NT2/D1 (cell line): ENCODE data around the gene TAF1C.
"Not testable (repeated sequence)": the region's sequence is repeated elsewhere in the genome, so short reads cannot be mapped to it uniquely, and the experiment has no call there.

Experiments
- DNase-seq: peaks from one replicate; pipeline ENCODE4 v3.0.0-alpha.2; 2011; ENCODE audit warnings: low read depth, low spot score
- H3K27me3 ChIP-seq: 2 replicates; pipeline ENCODE4 v1.6.0; 2011; ENCODE audit warnings: mild to moderate bottlenecking; ENCODE audit not compliant: insufficient read length, insufficient read depth
- H3K36me3 ChIP-seq: 2 replicates; pipeline ENCODE4 v1.6.1; 2011; ENCODE audit warnings: mild to moderate bottlenecking, low read length, mixed read lengths; ENCODE audit not compliant: insufficient read depth, insufficient read length
- H3K4me1 ChIP-seq: 2 replicates; pipeline ENCODE4 v1.5.1; 2011; ENCODE audit not compliant: insufficient read depth, insufficient read length
- H3K4me3 ChIP-seq: 2 replicates; pipeline ENCODE4 v1.5.1; 2011; ENCODE audit warnings: low read depth; ENCODE audit not compliant: insufficient read length
- H3K9ac ChIP-seq: 2 replicates; pipeline ENCODE4 v1.6.0; 2011; ENCODE audit warnings: low read depth; ENCODE audit not compliant: insufficient read length
- H3K9me3 ChIP-seq: 2 replicates; pipeline ENCODE4 v1.5.1; 2011; ENCODE audit warnings: mild to moderate bottlenecking, low read length; ENCODE audit not compliant: insufficient read depth
- SUZ12 ChIP-seq: IDR thresholded peaks from 2 replicates; pipeline ENCODE4 v1.6.1; 2011; ENCODE audit not compliant: insufficient read length, insufficient read depth; ENCODE audit errors: extremely low read depth
- YY1 ChIP-seq: IDR thresholded peaks from 2 replicates; pipeline ENCODE4 v1.6.1; 2011; ENCODE audit not compliant: insufficient read length, insufficient read depth
- ZNF274 ChIP-seq: IDR thresholded peaks from 2 replicates; pipeline ENCODE4 v1.6.1; 2011; ENCODE audit warnings: mild to moderate bottlenecking, low read depth, low read length

Gene TAF1C

DNA sequence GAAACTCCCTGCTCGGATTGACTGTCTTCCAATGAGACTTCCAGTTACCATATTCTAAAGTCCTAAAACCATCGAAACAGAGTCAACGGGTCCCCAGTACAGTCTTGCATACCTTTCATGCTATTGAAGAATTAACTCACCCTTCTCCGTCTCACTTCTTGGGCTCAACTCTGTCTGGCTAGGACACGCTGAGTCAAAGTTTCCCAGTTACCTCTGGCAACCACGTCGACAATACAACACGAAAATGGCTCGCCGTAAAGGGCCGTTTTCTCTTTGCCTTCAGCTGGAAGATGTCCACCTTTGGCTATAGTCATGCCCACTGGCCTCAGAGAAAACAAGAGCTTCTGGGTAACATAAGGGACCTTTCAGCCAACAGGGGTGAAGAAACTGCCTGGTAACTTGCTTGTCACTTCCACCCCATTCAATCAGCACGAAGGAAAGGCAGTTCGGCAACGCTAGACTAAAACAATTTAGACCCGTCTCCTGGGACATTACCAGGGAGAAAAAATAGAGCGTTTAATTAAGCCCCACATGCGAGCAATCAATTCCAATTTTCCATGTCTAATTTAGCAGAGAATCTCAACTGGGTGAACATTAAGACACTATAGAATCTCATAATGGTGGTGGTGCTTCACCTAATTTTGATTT lies 31.4 kb upstream of the TAF1C start:
- Histone ChIP-seq H3K9me3 (no peaks in the 10 kb centered on the region; the same call in 1 of the 2 replicates), H3K27me3 (no peaks in the 10 kb centered on the region), H3K9ac (no peak overlapping the region), H3K4me1 (peaks cover 3% of the 10 kb centered on the region), H3K36me3 (no peaks in the 10 kb centered on the region), H3K4me3 (no peak overlapping the region)
- no peak for DNase-seq
- TF ChIP-seq ZNF274: no peak
- TF ChIP-seq SUZ12: no peak
- no peak for TF ChIP-seq YY1

DNA sequence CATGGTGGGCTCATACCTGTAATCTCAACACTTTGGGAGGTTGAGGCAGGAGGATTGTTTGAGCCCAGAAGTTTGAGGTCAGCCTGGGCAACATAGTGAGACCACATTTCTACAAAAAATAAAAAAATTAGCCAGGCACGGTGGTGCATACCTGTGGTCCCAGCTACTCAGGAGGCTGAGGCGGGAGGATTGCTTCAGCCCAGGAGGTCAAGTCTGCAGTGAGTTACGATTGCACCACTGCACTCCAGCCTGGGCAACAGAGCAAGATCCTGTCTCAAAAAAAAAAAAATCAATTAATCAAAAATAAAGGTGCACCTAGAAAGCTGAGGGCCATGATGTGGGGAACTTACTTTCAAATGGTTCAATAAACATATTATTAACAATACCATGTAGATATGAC lies 29.3 kb upstream of the TAF1C start:
- not testable (repeated sequence) for H3K27me3 ChIP-seq, H3K9me3 ChIP-seq, H3K36me3 ChIP-seq, H3K9ac ChIP-seq, H3K4me1 ChIP-seq, H3K4me3 ChIP-seq, DNase-seq

DNA sequence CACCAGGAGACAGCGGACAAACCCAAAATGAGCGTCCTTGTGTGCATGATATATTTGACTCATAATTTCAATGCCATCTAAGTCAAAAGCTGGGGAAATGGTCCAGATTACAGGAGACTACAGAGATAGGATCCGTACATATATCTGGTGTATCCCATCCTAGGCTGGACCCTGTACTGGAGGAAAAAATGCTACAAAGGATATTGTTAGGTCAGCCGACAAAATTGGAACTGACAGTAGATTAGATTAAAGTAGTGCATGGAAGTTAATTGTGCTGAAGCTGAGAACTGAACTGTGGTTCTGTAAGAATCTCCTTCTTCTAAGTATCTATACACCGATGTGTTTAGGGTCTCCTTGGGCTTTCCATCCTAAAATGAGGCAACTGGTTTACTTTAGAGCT lies 28.7 kb upstream of the TAF1C start:
- TF ChIP-seq SUZ12 (no peak), ZNF274 (no peak), YY1 (no peak)
- no peak overlapping the region for H3K4me3 ChIP-seq

DNA sequence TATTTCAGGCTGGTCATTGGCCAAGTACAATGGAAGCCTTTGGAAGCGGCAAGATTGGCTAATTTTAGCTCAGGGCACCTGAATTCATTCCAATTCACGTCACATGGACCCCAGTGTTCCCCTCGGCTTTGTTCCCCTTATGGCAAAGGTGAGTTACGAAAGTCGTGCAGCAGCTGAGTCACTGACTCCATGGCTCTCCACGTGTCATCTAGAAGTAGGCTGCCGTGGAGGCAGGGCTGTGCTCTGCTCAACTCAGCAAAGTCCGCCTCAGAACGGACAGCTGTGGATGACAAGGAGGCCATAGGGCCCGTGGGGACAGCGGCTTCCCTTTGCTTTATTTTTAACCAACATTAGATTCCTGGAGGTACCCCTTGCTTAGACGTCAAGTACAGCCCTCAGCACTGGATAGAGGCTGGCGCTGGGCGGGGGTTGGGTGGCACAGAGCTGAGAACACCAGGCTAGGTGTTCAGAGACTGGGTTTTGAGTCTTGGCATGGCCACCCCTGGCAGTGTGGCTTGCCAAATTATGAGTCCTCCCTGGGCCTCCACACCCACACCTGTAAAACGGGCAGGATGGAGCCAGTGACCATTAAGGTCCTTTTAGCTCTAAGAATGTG lies 27.7 kb upstream of the TAF1C start:
- Histone ChIP-seq H3K4me3 (no peak overlapping the region), H3K36me3 (no peaks in the 10 kb centered on the region), H3K27me3 (no peaks in the 10 kb centered on the region), H3K9ac (no peak overlapping the region), H3K9me3 (no peaks in the 10 kb centered on the region), H3K4me1 (no peaks in the 10 kb centered on the region)
- TF ChIP-seq ZNF274 (no peak), SUZ12 (no peak), YY1 (no peak)
- DNase-seq: no peak

More for the DNA sequence above, 28.7 kb upstream of the TAF1C start:
- no peak for DNase-seq
- Histone ChIP-seq H3K4me1 (peaks cover 3% of the 10 kb centered on the region), H3K36me3 (no peaks in the 10 kb centered on the region), H3K27me3 (no peaks in the 10 kb centered on the region), H3K9me3 (no peaks in the 10 kb centered on the region), H3K9ac (no peak overlapping the region)

DNA sequence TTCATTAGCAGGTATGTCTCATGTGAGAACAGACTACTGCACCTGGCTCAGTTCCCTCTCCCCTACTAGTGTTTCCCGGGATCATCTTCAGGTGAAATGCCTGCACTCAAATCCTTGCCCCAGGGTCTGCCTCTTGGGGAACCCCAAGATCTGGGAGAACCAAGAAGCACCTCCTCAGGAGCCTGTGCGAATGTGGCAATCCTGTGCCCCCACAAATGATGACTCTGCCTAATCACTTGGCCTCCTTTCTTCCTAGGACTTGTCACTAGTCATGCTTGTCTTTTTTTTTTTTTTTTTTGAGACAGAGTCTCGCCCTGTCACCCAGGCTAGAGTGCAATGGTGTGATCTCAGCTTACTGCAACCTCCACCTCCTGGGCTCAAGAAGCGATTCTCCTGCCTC lies 25.8 kb upstream of the TAF1C start:
- Histone ChIP-seq H3K9me3 (no peaks in the 10 kb centered on the region), H3K36me3 (no peaks in the 10 kb centered on the region), H3K27me3 (no peaks in the 10 kb centered on the region), H3K4me1 (peaks cover 8% of the 10 kb centered on the region), H3K4me3 (no peak overlapping the region), H3K9ac (no peak overlapping the region)
- no peak for DNase-seq
- no peak for TF ChIP-seq SUZ12
- TF ChIP-seq ZNF274: no peak

DNA sequence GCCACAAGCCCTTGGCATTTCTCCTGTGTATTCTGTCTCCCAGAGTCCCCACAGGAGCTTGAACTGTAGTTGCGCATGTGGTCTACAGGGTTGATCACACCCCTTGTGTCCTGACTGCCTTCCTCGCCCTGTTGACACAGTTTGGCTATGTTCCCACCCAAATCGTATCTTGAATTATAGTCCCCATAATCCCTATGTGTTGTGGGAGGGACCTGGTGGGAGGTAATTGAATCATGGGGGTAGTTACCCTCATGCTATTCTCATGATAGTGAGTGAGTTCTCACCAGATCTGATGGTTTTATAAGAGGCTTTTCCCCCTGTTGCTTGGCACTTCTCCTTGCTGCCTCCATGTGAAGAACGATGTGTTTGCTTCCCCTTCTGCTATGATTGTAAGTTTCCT lies 25.3 kb upstream of the TAF1C start:
- H3K4me1 ChIP-seq: peaks cover 8% of the 10 kb centered on the region
- no peak for DNase-seq
- no peaks in the 10 kb centered on the region for H3K27me3 ChIP-seq
- H3K9me3 ChIP-seq: no peaks in the 10 kb centered on the region
- TF ChIP-seq YY1 (no peak), SUZ12 (no peak), ZNF274 (no peak)
- no peaks in the 10 kb centered on the region for H3K36me3 ChIP-seq
- no peak overlapping the region for H3K4me3 ChIP-seq
- H3K9ac ChIP-seq: no peak overlapping the region

DNA sequence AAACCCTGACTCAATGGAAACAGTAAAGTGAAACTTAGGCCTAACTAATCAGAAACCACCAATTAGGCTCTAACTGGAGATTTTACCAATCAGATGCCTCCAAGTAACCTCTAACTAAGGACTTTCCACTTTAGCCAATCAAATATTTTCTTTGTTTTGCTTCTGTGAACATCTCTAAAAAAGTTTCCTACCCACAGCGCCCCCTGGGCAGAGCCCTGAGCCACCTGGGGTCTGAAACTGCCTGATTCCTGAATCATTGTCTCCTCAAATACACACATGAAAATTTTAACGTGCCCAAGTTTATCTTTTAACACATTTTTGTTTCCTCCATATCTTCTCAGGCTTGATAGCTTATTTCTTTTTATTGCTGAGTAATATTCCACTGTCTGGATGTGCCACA lies 23.1 kb upstream of the TAF1C start:
- Histone ChIP-seq H3K4me1 (peaks cover 8% of the 10 kb centered on the region), H3K27me3 (no peaks in the 10 kb centered on the region), H3K9me3 (no peaks in the 10 kb centered on the region), H3K36me3 (no peaks in the 10 kb centered on the region), H3K9ac (no peak overlapping the region), H3K4me3 (no peak overlapping the region)
- DNase-seq: no peak
- TF ChIP-seq SUZ12: no peak
- no peak for TF ChIP-seq YY1
- no peak for TF ChIP-seq ZNF274
